ENCODE data around the gene SPARCL1. TPM values are rescaled to one million over a fixed set of nuclear protein-coding genes. Genes with fewer than 3 reads are reported as not detected.

SPARCL1 gene
- total RNA-seq, 2 experiments from 2014 or later = not detected

Other genes starting within 250 kb of the SPARCL1 start
- 0.08 TPM in 1 of 2 replicates, not detected in the other for gene HSD17B13, start 206.5 kb downstream of the SPARCL1 start, total RNA-seq (2014; rRNA removed; shearing (Covaris generic))
- 0.20 TPM in 1 of 2 replicates, not detected in the other for gene HSD17B13, start 206.5 kb downstream of the SPARCL1 start, total RNA-seq (2022)
- gene HSD17B11, start 138.2 kb downstream of the SPARCL1 start, total RNA-seq (2014; rRNA removed; shearing (Covaris generic)) = 4.7 and 9.0 TPM in 2 replicates
- gene HSD17B11, start 138.2 kb downstream of the SPARCL1 start, total RNA-seq (2022) = 8.7 TPM in 2 replicates
- 9.0 and 11.4 TPM in 2 replicates for gene NUDT9, start 106.8 kb downstream of the SPARCL1 start, total RNA-seq (2014; rRNA removed; shearing (Covaris generic))
- 13.8 and 16.5 TPM in 2 replicates for gene NUDT9, start 106.8 kb downstream of the SPARCL1 start, total RNA-seq (2022)
- gene DSPP, start 79.2 kb upstream of the SPARCL1 start, total RNA-seq (2014; rRNA removed; shearing (Covaris generic)) = not detected in 2 replicates
- not detected in 2 replicates for gene DSPP, start 79.2 kb upstream of the SPARCL1 start, total RNA-seq (2022)
- gene DMP1, start 120.9 kb upstream of the SPARCL1 start, total RNA-seq (2014; rRNA removed; shearing (Covaris generic)) = not detected in 2 replicates
- not detected in 2 replicates for gene DMP1, start 120.9 kb upstream of the SPARCL1 start, total RNA-seq (2022)

All from OCI-LY7 (cell line).